GM21360 (cell line): ENCODE results near the gene ANO4.

Experiments used
- ATAC-seq: cut with Tn5 transposase; IDR thresholded peaks from one replicate; pipeline ENCODE4 v1.9.1; 2021; ENCODE audit warnings: mild to moderate bottlenecking, moderate library complexity; ENCODE audit not compliant: unreplicated experiment

Gene ANO4

GRCh38 chr12:100794441-100795173 is at the start of gene ANO4:
TSS of gene ANO4 (plus strand) at chr12:100794776. CDS start at chr12:100901786, 107,010 bp downstream.
- no peak for ATAC-seq

DNA sequence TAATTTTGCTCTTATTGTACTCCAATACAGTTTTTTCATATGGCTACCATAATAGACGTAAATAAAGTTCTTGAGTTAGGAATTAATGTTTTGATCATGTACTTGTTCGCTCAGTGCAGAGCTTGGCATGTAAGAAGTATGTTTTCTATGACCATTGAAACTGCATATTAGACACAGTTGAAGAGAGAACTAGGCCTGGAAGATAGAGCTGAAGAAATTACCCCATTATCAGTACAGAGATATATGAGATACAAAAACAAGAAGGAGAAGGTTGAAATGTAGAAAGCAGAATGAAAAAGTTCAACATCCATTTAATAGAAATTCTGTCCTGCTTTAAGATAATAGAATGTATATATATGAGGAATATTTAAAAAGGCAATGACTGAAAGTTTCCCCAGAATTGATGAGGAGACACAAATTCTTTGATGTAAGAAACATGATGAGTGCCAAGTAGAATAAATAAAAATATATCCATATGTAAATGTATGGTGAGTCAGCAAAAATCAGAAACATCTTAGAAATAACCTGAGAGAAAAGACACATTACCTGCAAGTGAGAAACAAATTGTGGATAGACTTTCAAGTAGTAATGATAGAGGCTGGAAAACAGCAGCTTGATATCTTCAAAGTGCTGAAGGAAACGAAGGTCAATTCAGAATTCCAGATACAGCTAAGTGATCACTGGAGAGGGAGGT is 49.1 kb upstream of the ANO4 start:
- no peak for ATAC-seq

GRCh38 chr12:100752841-100753240 is 41.7 kb upstream of the ANO4 start:
- no peak for ATAC-seq

DNA sequence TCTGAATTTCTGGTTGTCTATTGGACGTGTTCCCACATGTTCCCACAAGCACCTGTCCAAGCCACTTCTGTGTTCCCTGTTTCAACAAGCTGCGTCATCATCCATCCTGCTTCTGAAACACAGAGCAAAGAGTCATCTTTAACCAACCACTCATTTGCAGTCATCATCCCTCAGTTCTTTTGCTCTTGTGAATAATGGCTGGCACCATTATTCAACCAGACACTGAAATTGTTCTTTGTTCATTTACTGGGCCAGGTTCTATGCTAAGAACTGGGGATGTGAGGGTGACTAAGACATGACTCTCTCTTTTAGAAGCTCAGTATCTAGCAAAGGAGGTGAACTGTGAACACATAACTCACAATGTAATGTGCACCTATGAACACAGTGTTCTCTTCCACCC is 40.7 kb upstream of the ANO4 start:
- no peak for ATAC-seq

GRCh38 chr12:100755186-100755585 is 39.4 kb upstream of the ANO4 start:
- no peak for ATAC-seq

- no peak for ATAC-seq
Measured at GRCh38 chr12:100758083-100758482, 36.5 kb upstream of the ANO4 start.

DNA sequence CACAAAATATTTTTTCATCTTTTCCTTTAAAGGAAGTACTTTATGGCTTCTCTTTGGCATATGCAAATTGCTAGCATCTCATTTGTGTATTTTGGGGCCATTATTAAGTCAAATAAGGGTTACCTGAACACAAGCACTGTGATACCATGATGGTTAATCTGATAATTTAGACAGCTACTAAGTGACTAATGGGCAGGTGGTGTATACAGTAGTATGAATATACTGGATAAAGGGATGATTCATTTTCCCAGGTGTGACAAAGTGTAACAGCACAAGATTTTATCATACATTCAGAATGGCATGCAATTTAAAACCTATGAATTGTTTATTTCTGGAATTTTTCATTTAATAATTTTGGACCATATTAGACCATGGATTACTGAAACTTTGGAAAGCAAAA is 27.2 kb upstream of the ANO4 start:
- no peak for ATAC-seq

DNA sequence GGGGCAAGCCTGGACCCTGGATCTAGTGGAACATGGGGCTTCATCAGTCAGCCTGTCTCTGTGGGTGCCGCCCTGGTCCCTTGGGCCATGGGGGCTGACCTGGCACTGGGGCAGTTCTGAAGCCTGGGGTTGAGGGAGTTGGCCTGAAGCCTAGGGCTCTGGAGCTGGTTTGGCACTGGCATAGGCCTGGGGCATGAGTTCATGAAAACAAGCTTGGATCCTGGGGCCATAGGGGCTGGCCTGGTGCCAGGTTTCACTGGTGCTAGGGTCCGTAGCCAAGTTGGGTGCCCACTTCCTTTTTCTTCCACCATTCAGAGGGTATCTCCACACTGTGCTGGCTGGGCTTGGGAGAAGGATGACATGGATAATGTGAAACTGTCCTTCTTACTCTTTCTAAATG is 26.6 kb upstream of the ANO4 start:
- ATAC-seq = no peak

DNA sequence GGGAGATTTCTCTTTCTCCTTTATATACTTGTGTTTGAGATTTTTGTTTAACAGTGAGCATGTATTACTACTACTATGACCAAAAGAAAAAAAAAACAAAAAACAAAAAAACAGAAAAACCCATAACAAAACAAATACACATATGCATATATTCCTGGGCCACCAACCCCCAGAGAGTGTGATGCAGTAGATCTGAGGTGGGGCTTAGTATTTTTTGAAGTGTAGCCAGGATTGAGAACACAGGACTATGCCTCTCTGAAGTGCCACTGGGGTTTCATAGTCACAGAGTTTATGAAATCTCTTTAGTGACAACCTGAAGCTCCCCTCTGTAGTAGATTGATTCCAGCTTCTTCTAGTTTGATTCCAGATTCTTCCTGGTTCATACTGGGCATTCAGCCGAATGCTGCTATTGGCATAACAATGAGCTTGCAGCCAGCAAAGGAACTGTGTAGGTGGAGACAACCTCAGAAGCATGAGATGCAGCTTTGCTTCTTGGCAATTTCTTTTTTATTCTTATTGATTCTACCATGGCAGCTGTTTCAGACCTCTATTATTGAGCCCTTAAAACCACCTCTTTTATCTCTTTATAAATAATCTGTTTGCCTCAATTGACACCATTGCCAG is 15.5 kb upstream of the ANO4 start:
- no peak for ATAC-seq

DNA sequence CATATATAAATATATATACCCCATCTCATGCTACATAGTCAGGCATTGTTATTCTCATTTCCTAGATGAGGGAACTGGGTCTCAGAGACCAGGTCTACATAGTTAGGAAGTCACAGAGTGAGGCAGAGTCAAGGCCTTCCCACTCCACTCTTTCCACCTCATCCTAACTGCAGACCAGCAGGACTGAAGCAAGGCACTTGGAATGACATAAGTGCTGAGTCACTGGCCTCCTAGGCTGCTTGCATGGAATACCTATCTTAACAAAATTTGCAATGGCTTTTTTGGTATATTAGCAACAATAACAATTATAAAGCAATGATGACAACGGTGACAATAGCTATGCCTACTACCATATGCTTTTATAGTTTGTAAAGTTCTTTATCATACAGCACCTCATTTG is 5.4 kb upstream of the ANO4 start:
- no peak for ATAC-seq

- ATAC-seq = no peak
Measured at GRCh38 chr12:100789975-100790374, 4.6 kb upstream of the ANO4 start.

GRCh38 chr12:100790552-100790951 is 4.0 kb upstream of the ANO4 start:
- ATAC-seq = no peak

GRCh38 chr12:100793182-100793581 is 1.4 kb upstream of the ANO4 start:
- ATAC-seq = no peak

DNA sequence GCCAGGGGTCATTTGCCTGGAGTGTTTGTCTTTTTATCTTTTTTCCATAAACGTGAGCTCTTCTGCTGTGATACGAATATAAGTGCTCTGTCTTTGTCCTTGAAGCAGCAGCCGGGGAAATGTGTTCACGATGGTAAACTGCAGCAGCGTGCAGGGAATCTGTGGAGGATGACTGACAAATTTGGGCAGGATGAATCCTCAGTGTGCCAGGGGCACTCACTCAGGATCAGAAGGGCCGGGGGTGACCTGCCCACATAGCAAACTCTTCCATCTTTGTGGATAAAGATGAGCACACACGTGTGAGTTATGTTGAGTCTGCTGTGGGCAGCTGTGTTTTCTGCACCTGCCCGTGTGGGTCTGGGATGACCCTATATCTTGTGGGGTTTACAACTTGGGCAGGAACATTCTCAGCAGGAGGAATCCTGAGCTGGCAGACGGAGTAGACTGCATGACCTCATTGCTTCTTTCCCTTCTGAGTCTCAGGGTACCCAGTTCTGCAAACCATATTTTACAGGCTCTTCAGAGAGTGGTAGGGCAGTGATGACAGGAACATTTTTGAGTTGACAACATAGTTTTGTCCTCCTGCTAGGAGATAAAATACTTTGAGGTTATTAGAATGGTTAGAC is 711 bp downstream of the ANO4 start:
- ATAC-seq = no peak

DNA sequence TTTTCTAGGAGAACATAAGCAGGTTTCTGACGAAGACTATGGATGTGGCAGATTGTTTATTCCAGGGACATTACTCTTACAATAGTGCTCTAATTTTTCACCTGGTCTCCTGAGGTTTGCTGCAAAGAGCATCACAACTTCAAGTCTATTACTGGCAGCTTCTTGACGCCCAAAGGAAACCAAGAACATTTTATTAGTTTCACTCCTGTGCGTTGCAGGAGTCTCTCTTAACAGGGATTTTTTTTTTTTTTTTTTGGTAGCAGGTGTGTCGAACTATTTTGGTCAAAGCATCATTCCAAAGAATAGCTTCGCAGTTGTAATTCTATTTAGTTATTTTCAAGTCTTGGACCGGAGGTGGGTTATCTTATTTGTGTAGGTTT is 1.2 kb downstream of the ANO4 start:
- no peak for ATAC-seq

DNA sequence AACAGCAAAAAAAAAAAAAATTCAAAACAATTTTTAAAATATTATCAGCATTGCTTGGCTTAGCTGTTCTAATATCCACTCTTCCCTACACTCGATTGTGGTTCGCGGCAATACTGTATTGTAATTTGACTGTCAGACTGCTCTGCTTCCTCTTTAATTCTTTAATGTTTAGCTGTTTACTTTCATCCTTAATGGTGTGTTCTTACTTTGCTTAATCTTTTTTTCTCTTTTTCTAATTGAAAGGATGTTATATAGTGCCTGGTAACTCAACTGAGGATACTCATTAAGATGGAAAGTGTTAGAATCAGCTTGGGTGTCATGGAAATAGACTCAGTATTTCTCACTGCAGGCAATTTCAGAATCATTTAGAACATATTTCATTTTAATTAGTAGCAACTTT is 2.0 kb downstream of the ANO4 start:
- ATAC-seq = no peak

- ATAC-seq = no peak
Measured at GRCh38 chr12:100797246-100797645, 2.7 kb downstream of the ANO4 start.

DNA sequence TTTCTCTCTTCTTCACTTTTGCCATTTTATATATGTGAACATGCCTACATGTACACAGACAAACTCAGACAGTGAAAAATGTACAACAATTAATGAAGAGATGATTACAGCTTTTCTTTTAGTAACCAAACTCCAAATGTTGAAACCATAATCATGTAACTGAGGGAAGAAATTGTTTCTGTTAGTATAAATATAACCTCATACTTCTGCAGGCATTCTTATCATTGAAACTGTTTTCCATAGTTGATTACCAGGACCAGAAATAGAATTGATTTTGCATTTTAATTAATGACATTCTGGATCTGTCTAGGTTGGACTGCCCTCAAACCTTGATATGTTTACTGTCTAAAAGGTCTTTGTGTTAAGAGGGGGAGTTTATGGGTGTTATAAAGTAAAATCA is 3.2 kb downstream of the ANO4 start:
- ATAC-seq = no peak

DNA sequence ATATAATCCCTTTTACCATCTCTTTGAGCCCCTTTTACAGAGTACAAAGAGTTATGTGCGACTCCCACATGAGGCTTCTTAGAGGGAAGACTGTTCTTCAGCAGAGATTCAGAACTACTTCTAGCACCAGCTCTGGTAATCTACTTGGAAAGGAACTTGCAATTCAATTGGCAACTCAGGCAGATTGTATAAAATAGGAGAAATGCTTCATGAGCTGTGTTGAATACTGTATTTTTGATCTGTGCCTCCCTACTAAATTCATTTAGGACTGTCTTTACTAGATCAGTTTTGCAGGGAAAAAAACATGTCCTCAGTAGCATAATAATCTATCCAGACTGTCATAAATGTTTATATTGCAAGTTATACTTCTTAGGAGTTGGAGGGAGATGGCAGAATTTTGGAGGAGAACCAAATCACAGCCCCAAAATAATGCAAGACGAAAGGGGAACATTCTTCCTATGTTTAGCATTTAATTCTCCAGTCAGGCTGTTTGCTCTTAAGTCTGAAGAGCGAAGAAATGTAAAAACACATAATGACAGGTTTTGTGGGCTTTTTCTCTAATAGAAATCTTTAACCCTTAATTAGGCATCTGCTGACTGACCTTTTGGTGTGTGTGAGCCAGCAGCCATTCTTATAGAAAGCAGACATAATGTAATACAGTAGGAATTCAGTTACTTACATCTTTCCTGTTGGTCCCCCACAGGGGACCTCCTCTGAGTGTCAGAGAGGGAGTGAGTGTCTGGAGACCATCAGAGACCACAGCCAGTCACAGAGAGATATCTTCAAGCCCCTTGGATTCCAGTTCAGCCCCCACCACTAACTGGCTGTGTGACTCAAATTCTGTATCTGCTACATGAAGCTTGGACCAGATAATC is 3.9 kb downstream of the ANO4 start:
- ATAC-seq = no peak

DNA sequence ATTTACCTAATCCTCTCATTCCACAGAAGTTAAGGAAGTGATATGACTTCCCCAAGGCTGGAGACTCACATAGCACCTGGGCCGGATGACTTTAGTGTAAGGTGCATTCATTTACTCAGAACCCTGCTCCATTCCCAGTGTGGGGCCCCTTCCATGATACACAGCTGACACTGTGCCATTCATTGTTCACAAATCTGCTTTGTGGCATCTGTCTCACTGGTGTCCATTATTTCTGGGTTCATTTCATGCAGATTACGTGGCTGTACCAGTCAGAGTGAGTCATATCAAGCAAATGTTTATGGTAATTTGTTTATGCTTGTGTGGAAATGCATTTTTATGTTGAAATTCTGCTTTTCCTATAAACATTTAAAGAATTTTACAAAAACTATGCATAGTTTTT is 5.2 kb downstream of the ANO4 start:
- ATAC-seq = no peak

- no peak for ATAC-seq
Measured at GRCh38 chr12:100800723-100801122, 6.1 kb downstream of the ANO4 start.
